NCI-H187 treated with DMSO at 0.1 percent for 48 hours (cell line): ENCODE results near the gene ATP2B2.
"Not testable (repeated sequence)": the region's sequence is repeated elsewhere in the genome, so short reads cannot be mapped to it uniquely, and the experiment has no call there.

Experiments
- DNase-seq: peaks from one replicate; lab custom pipeline; 2025; lab: John Stamatoyannopoulos, UW

ATP2B2 gene

GRCh38 chr3:10382892-10383849 lies 122.2 kb downstream of the ATP2B2 start:
- no peak for DNase-seq

- DNase-seq: not testable (repeated sequence)
Measured at GRCh38 chr3:10382445-10382844, 122.9 kb downstream of the ATP2B2 start.

GRCh38 chr3:10381336-10381735 lies 124.0 kb downstream of the ATP2B2 start:
- DNase-seq: no peak

- DNase-seq: no peak
Measured at GRCh38 chr3:10380906-10381305, 124.5 kb downstream of the ATP2B2 start.

GRCh38 chr3:10379961-10380360 lies 125.4 kb downstream of the ATP2B2 start:
- DNase-seq: no peak

- no peak for DNase-seq
Measured at GRCh38 chr3:10379161-10379560, 126.2 kb downstream of the ATP2B2 start.

GRCh38 chr3:10378742-10379141 lies 126.6 kb downstream of the ATP2B2 start:
- DNase-seq: no peak

GRCh38 chr3:10378246-10378645 lies 127.1 kb downstream of the ATP2B2 start:
- no peak for DNase-seq

- no peak for DNase-seq
Measured at GRCh38 chr3:10377148-10377725, 128.1 kb downstream of the ATP2B2 start.

GRCh38 chr3:10376353-10376752 lies 129.0 kb downstream of the ATP2B2 start:
- no peak for DNase-seq

- DNase-seq: no peak
Measured at GRCh38 chr3:10375296-10376053, 129.9 kb downstream of the ATP2B2 start.

GRCh38 chr3:10374311-10374710 lies 131.1 kb downstream of the ATP2B2 start:
- no peak for DNase-seq

- no peak for DNase-seq
Measured at GRCh38 chr3:10373686-10374261, 131.6 kb downstream of the ATP2B2 start.

GRCh38 chr3:10371789-10372188 lies 133.6 kb downstream of the ATP2B2 start:
- DNase-seq: no peak

- no peak for DNase-seq
Measured at GRCh38 chr3:10371167-10371566, 134.2 kb downstream of the ATP2B2 start.

- no peak for DNase-seq
Measured at GRCh38 chr3:10370429-10370828, 135.0 kb downstream of the ATP2B2 start.

GRCh38 chr3:10368512-10368911 lies 136.9 kb downstream of the ATP2B2 start:
- DNase-seq: no peak

- DNase-seq: no peak
Measured at GRCh38 chr3:10367506-10367905, 137.9 kb downstream of the ATP2B2 start.

GRCh38 chr3:10366651-10367101 lies 138.7 kb downstream of the ATP2B2 start:
- DNase-seq: no peak

GRCh38 chr3:10365791-10366190 lies 139.6 kb downstream of the ATP2B2 start:
- DNase-seq: no peak

- DNase-seq: no peak
Measured at GRCh38 chr3:10365316-10365715, 140.1 kb downstream of the ATP2B2 start.

GRCh38 chr3:10364806-10365205 lies 140.6 kb downstream of the ATP2B2 start:
- no peak for DNase-seq
